Hypothalamus (tissue), 51 donors: ENCODE data around the gene TSPAN31.

Source experiments
- DNase-seq, 51 donors: peaks; one replicate each; lab custom pipeline; 2025; lab: John Stamatoyannopoulos, UW

TSPAN31 gene

GRCh38 chr12:57734591-57734990 lies 10.2 kb upstream of the TSPAN31 start:
- DNase-seq, result no peak

- DNase-seq, result peak in 6 of 51 donors; percentile 12 to 29 (median 19)
These were observed 9.5 kb upstream of the TSPAN31 start for GRCh38 chr12:57735198-57735855.

GRCh38 chr12:57735952-57736740 lies 8.7 kb upstream of the TSPAN31 start:
- peak in 25 of 51 donors; percentile 16 to 85 (median 35) for DNase-seq

- DNase-seq, result peak in 1 of 51 donors; percentile 44
These were observed 7.9 kb upstream of the TSPAN31 start for GRCh38 chr12:57736741-57737466.

- DNase-seq, result peak in 4 of 51 donors; percentile 12 to 28 (median 16)
These were observed 7.1 kb upstream of the TSPAN31 start for GRCh38 chr12:57737467-57738460.

- DNase-seq, result peak in 22 of 51 donors; percentile 13 to 60 (median 30)
These were observed 6.1 kb upstream of the TSPAN31 start, which contains the start of gene AGAP2 for GRCh38 chr12:57738661-57739237. AGAP2 (minus strand) TSS chr12:57738742; CDS start chr12:57738246, 496 bp downstream.

- DNase-seq, result peak in 1 of 51 donors; percentile 14
These were observed 5.5 kb upstream of the TSPAN31 start for GRCh38 chr12:57739387-57739786.

GRCh38 chr12:57739914-57740538 lies 4.8 kb upstream of the TSPAN31 start:
- peak in 3 of 51 donors; percentile 20 to 31 (median 30) for DNase-seq

- peak in 13 of 51 donors; percentile 7 to 63 (median 27) for DNase-seq
These were observed 4.0 kb upstream of the TSPAN31 start for GRCh38 chr12:57740656-57741412.

GRCh38 chr12:57741413-57741789 lies 3.4 kb upstream of the TSPAN31 start:
- DNase-seq, result no peak

GRCh38 chr12:57741844-57742738 lies 2.7 kb upstream of the TSPAN31 start:
- DNase-seq, result no peak

- DNase-seq, result no peak
These were observed 1.1 kb upstream of the TSPAN31 start for GRCh38 chr12:57743769-57744168.

GRCh38 chr12:57744194-57744776 lies 554 bp upstream of the TSPAN31 start:
- DNase-seq, result peak in 28 of 51 donors; percentile 47 to 84 (median 64)

GRCh38 chr12:57745485-57745881 lies 644 bp downstream of the TSPAN31 start:
- DNase-seq, result peak in 1 of 51 donors; percentile 45

- no peak for DNase-seq
These were observed 1.2 kb downstream of the TSPAN31 start for GRCh38 chr12:57746025-57746424.

GRCh38 chr12:57749061-57749460 lies 4.2 kb downstream of the TSPAN31 start:
- DNase-seq, result no peak
